NCI-H1694 (cell line): ENCODE data around the gene ICAM4.
"Not testable (repeated sequence)": the region's sequence is repeated elsewhere in the genome, so short reads cannot be mapped to it uniquely, and the experiment has no call there.

Experiments used
- DNase-seq: peaks from one replicate; lab custom pipeline; 2025; lab: John Stamatoyannopoulos, UW

ICAM4 gene

DNA sequence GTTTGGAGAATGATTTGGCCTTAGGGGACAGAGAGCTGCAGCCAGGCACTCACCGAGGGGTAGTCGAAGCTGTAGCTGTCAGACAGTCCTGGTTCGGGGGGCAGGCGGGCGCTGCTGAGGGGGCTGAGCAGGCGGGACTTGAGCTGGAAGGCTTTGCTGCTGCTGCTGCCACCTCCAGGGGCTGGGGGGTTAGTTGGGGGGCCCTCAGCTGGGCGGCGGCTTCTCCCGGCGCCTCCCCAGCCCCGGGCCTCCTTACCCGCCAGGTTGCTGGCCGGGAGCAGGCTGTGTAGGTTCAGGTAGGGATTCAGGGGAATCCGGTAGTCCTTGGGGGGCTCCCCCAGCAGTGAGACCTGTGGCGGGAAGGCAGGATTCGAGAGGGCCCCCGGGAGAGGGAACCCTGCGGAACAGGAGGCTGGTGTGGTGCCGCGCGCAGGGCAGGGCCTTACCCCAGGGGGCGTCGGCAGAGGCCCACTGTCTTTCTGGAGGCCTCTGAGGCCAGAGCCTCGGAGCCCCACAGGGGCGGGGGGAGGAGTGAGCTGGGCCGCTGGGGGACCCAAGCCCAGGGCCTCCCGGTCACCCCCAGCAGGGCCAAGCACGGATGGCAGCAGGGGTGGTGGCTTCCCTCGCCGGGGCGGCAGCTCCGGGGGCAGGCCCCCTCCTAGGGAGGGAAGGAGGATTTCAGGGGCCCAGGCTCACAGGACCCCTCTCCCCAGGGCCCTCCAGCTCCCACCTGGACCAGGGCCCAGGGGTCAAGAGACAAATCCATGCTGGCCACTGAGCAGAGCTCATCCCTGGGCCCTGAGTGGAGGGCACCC is 34.1 kb downstream of the ICAM4 start:
- DNase-seq = no peak

DNA sequence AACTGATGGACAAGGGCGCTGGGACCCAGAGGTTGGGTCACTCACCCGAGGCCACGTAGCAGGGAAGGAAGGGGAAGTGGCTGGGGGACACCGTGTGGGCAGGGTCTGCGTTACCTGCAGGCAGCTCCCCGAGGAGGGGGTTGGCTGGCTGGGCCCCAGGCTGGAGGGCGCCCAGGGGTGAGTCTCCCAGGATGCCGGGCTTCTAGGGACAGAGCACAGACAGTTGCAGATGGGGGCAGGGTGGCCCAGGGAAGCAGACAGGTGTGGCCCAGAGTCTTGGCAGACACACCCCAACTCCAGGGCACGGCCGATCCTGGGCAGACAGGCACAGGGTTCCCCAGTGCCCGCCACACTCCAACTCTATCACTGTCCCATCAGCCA is 34.7 kb downstream of the ICAM4 start:
- no peak for DNase-seq

DNA sequence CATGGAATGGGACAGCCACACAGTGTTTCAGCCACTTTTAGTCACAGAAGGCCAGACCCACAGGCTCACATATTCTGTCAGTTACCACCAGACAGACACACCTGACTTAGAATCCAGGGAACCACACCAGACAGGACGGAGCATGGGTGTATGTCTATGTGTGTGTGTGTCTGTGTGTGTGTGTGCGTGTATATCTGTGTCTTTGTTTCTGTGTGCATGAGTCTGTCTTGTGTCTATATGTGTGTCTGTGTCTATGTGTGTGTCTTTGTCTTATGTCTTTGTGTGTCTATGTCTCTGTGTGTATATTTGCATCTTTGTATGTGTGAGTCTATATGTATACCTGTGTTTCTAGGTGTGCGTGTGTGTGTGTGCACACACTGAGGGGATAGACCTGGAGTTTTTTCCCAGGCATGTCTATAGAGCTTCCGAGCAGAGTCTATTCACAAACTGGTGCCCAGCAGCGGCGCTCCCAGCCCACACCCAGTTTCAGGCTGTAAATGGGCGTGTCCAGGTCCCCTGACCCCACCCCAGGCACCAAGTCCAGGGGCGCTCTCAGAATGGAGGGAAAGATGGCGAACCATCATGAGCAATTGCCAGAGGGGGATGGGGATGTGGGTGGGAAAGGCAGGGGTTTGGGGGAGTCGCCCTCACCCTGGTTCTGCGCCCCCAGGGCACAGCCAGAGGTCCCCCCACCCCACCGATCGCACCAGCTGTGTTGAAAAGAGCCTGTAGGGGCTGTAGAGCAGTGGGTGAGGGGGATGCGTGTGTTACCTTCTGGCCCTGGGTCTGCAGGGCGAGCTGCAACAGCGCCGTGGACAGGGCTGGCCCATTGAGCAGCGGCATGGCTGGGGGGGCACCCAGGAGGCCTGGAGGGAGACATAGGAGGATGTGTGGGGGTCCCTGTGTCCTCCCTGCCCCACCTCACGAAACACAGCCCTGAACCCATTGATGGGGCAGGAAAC is 35.4 kb downstream of the ICAM4 start:
- no peak for DNase-seq

DNA sequence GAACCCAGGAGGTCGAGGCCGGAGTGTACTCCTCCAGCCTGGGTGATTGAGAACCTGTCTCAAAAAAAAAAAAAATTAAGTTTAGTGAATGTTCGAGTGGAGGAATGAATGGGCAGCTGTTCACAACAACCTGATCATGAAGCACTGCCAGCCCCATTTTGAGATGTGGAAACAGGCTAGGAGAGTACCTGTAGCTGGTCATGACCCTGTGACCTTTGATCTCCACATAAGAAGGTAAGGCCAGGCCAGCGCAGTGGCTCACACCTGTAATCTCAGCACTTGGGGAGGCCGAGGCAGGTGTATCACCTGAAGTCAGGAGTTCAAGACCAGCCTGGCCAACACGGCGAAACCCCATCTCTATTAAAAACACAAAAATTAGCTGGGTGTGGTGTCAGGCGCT is 39.0 kb downstream of the ICAM4 start:
- DNase-seq = no peak

DNA sequence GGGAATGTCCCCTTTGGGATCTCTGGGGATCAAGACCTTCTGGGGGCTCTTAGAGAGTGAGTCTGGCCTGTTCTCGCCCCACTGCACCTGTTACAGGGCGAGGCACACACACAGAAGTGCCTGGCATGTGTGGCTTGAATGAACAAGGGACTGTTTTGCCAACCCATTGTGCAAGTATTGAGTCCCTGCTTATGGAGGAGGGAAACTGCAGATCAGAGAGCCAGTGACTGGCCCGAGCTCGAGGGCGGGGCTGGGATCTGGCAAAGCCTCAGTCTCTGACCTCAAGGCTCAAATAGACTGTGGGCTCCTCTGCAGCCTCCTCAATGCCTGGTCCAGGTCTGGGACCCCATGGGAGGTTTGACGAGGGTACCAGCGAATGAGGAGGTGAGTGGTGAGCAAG is 41.0 kb downstream of the ICAM4 start:
- DNase-seq = no peak

DNA sequence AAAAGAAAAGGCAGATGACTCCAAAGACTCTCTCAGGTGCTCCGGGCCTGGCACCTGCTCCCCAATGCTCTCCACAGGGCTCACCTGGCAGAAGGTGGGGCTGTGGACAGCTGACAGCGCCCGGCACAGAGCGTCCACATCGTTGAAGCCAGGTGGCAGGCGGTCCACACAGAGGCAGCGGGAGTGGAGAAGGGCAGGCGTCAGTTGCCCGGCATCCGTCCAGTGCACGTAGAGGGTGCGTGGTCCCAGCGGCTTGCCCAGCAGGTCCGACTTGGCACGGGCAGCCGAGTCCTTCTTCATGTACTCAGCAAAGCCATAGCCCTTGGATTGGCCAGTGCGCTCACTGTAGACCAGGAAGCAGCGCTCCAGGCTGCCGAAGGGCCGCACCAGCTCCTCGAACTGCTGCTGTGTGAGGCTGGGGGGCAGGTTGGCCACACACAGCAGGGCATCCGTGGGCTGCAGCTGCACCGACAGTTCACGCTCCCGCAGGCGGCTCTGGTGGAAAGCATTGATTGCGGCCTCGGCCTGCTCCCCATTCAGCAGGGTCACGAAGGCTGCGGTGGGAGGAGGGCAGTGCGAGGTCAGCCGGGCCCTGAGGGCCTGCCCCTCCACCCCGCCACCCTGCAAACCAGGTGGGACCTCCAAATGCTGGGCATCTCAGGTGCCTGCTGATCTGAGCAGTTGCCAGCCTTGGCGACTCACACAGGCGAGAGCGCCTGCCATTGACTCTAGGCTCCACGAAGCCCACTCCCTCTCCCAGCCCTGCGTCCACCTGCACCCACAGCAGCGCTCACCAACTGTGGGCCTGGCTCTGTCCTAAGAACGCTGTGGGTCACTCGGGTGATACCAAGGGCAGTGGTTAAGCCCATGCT is 42.0 kb downstream of the ICAM4 start:
- no peak for DNase-seq

DNA sequence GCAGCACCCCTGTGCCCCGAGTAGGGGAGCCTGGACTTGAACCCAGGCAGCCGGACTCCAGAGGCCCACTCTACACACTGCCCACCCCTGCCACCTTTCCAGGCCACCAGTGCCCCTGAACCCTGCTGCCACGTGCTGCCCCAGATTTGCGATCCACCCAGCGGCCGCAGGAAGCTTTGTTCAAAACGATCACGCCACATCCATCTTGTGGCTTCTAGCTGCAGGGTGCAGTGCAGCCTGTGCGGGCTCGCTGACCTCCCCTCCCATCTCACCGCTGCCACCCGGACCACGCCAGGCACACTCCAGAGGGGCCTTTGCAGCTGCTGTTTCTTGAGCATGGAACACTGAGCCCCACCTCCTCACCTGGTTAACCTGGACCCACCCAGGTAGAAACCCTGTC is 42.8 kb downstream of the ICAM4 start:
- no peak for DNase-seq

DNA sequence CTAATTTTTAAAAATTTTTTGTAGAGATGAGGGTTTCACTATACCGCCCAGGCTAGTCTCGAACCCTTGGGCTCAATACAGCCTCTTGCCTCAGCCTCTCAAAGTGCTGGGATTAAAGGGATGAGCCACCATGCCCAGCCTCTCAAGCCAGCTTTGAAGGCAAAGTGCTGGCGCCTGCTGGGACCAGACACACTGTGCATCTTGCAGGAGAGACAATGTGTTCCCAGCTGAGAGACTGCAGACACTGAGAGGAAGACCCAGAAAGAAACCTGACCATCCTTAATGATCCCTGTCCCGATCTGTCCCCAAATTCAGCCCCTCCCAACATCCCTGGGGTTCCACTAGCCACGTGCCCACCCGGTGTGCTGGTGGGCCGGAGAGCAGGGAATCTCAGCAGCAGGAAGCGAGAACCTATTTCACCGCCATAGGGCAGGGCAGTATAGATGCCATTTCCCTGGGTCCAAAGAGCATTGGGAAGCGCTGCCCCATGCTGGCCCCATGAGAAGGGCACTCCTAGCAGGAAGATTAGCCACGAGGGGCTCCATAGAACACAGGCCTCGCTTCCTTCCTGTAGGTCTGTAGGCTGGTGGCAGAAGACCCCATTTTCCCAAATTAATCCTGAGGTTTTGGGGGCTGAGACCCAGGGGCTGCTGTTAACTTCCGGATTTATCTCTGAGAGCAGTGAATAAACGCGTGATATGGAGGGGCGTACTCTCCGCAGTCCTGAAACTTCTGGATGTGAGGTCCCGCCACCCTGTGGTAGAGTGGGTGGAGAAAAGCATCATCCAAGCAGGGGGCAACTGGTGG is 45.6 kb downstream of the ICAM4 start:
- no peak for DNase-seq

DNA sequence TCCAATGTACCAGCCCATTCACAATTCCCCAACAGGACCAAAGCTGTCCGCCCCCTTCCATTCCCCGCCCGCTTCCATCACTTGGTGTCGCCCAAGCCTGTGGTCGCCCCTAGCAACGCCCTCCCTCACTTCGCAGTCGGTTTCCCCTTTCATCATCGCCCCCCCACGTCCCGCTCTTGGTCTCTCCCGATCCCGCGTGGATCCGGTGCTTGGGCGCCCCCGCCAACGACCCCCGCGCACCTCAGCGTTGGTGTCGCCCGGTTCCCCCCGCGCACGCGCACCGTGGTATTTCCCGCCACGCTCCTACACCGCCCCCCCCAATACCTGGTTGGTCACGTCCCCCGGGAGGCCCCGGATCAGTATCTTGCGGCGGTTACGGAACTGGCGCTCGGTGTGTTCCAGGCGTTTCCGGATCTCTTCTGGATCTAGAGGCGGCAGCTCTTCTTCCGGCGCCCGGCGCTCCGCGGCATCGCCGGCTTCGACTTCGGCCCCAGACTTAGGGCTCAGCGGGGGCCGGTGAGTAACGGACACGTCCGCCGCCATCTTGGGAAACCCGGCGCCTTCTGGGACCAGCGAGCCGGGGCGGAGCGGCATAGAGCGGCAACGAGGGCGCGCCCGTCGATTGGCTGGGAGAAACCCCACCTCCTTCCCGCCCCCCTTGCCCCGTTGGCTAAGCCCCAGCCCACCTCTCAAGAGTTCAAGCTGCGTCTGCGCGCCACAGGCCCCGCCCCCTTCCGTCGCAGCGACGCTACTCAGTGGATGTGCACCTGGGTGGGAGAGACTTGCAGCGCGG is 46.4 kb downstream of the ICAM4 start, which contains the start of gene RAVER1:
Gene RAVER1 (minus strand): TSS at position 565 of the 793 bp plus-strand sequence. CDS start 22 bp downstream, at position 543.
- DNase-seq = peak; percentile 88

DNA sequence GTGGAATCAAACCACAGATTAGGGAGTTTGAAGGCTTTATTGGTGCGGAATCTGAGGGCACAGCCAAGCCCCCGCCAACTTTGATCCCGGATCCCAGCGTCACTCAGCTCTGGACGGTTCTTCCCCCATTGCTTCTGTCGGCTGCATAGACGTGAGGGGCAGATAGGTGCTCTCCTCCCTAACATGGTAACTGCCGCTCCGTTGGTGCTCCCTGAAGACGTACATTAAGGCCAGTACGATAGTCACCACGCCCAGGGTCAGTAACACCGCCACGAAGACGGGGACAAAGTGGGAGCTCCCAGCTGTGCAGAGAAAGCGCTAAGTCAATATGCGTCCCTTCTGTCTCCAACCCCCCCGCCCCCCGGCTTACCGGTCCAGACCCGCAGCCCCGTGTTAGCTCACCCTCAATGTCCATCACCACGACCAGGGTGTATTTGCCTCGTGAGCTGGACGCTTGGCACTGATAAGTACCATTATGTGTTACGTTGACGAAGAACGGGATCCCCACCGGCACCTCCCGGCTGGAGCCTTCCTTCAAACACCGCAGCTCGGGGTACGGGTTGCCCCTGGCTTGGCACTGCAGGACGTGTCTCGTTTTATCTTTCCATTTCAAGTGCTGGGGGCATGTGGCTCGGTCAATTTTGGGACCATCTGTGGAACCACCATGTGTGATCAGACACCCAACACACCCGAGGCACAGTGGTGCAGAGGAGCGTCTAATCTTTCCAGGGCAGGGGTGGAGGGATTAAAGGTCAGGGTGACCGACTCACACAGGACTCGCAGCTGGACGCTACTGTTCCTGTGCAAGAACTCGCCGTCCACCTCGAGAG is 47.2 kb downstream of the ICAM4 start:
- DNase-seq = no peak

DNA sequence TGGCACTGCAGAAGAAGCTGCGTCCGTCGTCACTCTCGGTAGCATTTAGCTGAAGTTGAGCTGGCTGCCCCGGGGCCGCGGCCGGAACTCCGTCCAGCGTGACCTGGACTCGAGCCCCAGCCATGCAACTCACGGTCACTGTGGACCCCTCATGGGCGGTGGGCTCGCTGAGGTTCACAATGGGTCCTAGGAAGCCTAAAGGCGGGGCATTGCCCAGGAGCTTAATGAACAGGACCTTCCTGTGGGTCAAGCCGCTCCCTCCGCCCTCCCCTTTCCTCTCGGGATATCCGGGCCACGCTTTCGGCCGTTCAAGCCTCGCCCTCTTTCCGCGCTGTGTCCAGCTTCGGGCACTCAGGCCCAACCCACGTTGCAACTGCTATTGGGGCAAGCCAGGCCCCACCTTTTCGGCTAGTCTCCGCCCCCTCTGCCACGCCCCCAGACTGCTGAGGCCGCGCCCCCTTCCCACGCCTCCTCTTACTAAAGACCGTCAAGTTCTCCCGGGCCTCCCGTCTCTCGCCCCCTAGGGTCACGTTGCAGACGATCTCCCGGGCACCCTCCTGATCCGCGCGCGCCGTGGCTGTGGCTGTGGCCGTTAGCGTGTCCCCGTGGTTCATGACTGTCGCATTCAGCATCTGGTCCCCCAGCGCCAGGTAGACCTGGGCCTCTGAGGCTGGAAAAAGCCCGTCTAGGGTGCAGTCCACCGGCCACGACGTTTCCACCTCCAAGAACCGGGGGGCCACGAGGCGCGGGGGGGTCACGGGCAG is 48.0 kb downstream of the ICAM4 start:
- DNase-seq = peak; percentile 31

DNA sequence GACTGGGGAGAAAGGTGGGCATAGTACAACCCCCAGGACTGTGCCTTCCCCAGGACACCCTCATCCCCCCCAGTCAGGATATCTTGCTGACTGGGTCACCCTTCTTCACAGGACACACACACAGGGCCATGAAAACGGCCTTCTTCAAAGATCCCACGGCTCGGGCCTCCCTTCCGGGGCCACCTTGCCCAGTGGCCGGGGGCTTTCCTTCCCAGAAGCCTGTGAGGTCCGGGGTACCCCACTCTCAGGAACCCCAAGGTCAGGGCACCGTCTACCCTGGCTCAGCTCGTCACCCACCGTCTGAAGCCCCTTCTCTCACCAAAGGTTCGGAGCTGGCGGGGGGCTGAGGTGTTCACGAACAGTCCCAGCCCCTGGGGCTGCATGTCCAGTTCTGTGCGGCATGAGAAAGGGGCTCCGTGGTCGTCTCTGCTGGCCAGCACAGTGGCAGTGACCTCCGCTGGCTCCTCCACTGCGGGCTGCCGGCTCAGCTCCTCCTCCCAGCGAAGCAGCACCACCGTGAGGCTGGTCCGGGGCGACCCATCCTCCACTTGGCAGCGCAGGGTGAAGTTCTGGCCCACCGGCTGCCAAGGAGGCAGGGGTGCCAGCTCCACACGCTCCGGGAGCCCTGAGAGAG is 48.7 kb downstream of the ICAM4 start:
- DNase-seq = no peak

DNA sequence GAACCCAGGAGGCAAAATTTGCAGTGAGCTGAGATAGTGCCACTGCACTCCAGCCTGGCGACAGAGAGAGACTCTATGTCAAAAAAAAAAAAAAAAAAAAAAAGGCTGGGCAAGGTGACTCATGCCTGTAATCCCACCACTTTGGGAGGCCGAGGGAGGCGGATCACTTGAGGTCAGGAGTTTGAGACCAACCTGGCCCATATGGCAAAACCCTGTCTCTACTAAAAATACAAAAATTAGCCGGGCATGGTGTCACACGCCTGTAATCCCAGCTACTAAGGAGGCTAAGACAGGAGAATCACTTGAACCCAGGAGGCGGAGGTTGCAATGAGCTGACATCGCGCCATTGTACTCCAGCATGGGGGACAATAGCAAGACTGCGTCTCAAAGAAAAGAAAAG is 50.0 kb downstream of the ICAM4 start:
- DNase-seq = not testable (repeated sequence)
